SW 1271 (cell line): Measurements from ENCODE around the gene ATF6.
A peak's percentile ranks its signal among the peaks of the same experiment; 100 is the strongest.
"Not testable (repeated sequence)": the region's sequence is repeated elsewhere in the genome, so short reads cannot be mapped to it uniquely, and the experiment has no call there.

Experiments
- DNase-seq, 2 experiments: peaks; one replicate each; lab custom pipeline; 2025; lab: John Stamatoyannopoulos, UW

Gene ATF6, protein sequence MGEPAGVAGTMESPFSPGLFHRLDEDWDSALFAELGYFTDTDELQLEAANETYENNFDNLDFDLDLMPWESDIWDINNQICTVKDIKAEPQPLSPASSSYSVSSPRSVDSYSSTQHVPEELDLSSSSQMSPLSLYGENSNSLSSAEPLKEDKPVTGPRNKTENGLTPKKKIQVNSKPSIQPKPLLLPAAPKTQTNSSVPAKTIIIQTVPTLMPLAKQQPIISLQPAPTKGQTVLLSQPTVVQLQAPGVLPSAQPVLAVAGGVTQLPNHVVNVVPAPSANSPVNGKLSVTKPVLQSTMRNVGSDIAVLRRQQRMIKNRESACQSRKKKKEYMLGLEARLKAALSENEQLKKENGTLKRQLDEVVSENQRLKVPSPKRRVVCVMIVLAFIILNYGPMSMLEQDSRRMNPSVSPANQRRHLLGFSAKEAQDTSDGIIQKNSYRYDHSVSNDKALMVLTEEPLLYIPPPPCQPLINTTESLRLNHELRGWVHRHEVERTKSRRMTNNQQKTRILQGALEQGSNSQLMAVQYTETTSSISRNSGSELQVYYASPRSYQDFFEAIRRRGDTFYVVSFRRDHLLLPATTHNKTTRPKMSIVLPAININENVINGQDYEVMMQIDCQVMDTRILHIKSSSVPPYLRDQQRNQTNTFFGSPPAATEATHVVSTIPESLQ

GRCh38 chr1:161766102-161766981 is at the start of gene ATF6:
Gene ATF6, plus strand, starts transcription at chr1:161766320. Its CDS starts 41 bp downstream, at chr1:161766361.
- DNase-seq: peak; percentile 36 to 88

DNA sequence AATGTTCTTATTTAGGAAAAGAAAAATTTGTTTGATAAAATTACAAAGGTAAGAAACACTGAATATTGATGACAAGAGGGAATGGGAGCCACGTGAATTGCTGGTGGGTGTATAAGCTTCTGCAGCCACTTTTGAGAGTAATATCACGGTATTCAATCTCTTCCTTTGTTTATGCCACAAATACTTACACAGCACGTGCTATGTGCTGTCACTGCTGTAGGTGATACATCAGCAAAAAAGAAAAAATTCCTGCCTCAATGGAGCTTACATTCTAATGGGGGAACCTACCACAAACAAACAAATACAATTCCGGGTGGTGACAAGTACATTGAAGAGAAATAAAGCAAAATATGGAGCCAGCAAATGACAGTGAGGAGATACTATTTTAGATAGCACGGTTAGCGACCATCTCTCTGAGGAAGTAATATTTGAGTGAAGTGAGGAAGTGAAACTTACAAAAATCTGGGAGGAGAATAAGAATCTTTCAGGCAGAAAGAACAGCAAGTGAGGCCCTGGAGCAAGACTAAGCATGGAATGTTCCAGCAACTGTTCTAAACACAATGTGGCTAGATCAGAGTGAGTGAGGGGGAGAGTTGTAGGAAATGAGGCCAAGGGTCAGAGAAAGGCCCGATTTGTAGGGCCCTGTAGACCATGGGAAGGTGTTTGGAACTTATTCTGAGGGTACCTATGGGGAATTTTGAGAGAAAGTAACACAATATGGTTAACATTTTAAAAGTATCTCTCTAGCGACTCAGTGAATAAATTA is 47.4 kb upstream of the ATF6 start:
- no peak for DNase-seq

DNA sequence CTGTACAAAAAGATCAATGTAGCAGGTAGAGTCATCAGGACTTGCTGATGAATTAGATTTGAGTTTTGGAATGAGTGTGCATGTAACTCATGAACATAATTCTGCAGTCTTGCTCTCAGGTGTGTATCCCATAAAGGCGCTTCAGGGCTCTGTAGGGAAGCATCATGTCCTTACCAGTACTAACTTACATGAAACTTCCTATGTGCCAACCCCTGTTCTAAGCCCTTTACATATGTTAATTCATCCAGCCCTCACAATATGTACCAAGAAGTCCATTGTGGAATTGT is 46.9 kb upstream of the ATF6 start:
- DNase-seq: no peak

GRCh38 chr1:161720422-161720821 is 45.7 kb upstream of the ATF6 start:
- DNase-seq: no peak

DNA sequence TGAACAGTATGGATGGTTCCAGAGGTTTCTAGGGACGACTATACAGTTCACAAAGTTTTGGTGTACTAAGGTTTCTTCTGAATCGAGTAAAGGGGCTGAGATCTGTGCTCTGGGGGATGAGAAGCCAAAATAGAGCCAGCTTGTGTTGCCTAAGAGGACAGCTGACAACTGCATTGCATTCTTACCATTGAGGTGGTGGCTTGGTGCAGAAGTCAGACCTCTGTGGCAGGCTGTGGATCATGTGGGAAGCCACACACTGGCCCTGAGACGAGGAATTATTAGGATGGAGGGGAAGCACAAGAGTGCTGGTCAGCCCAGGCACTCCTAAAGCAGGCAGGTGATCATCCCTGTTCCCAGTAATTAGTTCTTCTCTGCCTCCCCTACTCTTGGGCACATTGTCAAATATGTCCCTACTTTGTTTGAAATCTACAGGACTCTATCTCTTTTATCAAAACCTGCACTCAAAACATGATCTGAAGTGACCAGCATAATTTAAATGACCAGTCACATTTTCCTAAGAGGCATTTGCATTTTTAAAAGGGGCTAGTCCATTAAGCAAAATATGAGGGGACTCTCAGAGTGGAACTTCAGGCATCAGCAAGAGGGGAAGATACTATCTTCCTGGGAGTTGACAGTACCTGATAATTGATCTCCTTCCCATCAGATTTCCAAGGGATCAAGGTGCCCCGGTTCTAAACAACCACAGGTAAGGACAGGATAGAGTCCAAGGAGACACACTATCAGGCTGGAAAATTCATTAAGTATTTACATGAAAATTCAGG is 45.0 kb upstream of the ATF6 start, which contains the start of gene FCRLB:
TSS of gene FCRLB (plus strand) at position 589 of the 782 bp plus-strand sequence. CDS start 1,129 bp downstream, outside the sequence.
- DNase-seq: no peak

- peak; percentile 9 to 13 for DNase-seq
Measured at GRCh38 chr1:161721738-161722343, 44.3 kb upstream of the ATF6 start.

DNA sequence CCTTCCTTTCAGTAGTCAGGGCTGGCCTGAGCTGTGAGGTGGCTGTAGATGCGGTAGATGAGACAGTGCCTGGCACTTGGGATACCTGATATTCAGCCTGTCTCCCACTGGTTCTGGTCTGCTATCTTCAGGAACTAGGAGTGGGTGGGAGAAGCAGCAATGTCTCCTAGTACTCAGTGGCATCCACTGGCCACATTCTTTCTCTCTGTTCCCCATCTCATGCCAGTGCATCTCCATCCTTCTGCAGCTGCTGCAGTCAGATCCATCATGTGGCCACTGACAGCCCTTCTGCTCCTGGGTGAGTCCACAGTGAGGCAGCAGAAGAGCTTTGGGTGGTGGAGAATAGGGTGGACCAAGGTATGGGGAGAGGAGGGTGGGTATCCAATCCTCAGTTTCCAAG is 43.7 kb upstream of the ATF6 start:
- no peak for DNase-seq

DNA sequence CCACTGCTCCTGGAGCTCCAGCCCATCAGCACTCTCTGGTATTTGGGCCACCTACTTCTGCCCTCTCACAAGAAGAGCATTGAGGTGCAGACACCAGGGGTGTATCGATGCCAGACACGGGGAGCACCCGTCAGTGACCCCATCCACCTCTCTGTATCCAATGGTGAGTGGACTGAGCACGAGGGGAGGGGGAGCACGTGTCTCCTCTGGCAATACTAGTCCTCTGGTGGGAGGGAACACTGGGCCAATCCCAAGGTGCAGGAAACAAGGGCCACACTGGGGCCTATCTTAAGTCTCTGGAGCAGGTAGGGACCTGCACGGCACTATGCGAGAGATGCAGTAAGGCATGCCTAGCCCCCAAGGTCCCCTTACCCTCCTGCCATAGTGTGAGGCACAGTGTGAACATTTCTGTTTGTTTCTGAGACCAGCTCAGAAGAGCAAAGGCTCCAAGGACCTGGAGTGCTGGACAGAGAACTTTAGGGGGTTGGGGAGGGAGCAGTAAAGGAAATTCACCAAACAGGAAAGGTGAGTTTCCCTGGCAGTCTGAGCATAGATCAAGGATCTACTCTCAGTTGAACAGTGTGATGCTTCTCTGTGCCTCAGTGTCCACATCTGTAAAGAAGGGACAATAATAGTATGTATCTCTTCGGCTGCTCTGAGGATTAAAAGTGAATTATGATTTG is 42.5 kb upstream of the ATF6 start:
- no peak for DNase-seq

DNA sequence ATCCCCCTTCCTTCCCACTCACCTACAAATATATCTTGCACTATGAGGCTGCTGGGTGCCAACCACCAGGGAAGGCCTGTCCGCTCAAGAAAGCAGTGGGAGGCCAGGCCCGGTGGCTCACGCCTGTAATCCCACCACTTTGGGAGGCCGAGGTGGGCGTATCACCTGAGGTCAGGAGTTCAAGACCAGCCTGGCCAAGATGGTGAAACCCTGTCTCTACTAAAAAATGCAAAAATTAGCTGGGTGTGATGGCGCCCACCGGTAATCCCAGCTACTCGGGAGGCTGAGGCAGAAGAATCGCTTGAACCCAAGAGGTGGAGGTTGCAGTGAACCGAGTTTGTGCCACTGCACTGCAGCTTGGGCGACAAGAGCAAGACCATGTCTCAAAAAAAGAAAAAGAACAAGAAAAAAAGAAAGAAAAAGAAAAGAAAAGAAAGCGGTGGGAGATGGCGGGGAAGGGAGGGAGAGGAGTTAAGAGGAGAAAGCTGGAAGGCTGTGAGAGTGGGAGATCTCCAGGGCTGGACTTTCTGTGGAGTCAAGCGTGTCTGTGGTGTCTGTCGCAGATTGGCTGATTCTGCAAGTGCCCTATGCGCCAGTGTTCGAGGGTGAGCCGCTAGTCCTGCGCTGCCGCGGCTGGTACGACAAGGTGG is 40.7 kb upstream of the ATF6 start:
- not testable (repeated sequence) for DNase-seq

GRCh38 chr1:161725908-161726472 is 40.1 kb upstream of the ATF6 start:
- DNase-seq: peak; percentile 17 to 36

DNA sequence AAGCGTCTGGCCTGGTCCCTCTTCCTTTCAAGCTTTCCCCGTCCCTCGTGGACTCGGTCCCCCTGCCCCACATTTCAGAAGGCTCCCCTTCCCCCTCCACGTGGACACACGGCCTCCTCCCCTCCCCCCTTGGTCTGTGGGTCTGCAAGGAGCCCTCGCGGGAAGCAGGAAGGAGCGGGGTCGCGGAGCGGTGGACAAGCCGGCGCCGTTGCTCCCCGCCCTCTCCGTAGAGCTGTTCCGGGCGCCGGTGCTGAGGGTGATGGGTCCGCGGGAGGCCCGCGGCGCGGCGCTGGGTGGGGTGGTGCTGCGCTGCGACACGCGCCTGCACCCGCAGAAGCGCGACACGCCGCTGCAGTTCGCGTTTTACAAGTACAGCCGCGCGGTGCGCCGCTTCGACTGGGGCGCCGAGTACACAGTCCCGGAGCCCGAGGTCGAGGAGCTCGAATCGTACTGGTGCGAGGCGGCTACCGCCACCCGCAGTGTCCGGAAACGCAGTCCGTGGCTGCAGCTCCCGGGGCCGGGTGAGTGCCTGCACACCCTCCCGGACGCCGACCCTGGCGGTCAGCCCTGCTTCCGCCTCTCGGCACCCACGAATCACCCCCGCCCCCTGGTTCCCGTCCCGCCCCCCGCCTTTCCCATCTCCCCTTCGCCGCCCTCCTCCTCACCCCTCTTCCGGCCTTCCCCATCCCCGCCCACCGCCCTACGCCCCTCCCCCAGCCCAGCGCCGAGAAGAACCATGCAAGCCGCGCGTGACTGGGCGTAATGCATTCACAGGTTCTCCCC is 39.5 kb upstream of the ATF6 start:
- peak in 1 of 2 experiments; percentile 56 for DNase-seq

DNA sequence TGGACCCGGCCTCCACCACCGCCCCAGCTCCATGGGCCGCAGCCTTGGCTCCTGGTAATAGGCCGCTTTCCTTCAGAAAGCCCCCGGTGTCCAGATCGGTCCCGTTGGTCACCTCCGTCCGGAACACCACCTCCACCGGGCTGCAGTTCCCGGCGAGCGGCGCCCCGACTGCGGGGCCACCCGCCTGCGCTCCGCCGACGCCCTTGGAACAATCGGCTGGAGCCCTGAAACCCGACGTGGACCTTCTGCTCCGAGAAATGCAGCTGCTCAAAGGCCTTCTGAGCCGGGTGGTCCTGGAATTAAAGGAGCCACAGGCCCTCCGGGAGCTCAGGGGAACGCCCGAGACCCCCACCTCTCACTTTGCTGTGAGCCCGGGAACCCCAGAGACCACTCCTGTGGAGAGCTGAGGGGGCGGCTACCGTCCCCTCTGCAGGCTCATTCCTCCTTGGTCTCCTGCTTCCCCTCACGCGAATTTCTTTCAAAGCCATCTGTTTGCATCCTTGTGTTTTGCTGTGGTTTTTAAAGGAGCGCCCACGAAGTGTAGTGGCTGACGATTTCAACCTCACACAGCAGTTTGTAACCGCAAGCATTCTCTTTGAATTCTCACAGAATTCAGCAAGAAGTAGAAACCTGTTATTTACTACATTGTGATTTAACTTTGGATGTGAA is 38.7 kb upstream of the ATF6 start:
- no peak for DNase-seq

GRCh38 chr1:161728376-161729226 is 37.5 kb upstream of the ATF6 start:
- no peak for DNase-seq

DNA sequence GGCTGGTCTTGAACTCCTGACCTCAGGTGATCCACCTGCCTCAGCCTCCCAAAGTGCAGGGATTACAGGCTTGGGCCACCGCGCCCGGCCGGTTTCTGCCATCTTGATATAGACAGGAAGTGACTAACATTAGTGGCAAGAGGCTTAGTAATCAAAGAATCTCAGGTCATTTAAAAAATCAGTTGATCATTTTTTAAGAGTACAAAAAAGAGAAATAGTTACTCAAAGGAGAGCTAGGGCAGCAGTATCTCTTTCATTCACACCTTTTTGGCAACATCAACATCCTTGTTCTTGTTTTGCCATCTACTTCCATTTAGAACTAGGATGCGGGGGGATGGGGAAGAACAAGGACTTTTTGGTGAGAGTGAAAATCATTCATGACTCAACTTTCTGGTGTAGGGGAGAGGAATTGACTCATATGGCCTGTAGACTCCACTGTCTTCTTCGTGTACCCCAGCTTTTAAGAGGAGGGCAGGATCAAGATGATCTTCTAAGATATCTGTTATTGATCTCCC is 36.0 kb upstream of the ATF6 start:
- DNase-seq: peak; percentile 2 to 8

DNA sequence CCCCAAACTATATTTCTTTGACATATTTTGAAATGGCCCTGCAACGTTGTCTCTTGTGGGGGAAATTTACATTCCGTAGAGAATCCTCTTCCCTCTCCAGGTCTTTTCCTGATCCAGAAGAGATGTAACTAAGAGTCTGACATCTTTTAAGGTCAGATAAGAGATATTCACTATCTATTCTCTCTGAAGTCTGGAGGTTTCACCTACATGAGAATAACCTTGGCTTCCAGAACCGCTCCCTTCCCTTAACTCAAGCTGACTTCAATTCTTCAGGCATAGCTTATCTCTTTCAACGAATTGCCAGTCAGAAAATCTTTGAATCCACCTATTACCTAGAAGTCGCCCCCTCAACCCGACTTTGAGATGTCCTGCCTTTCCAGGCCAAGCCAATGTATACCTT is 34.9 kb upstream of the ATF6 start:
- DNase-seq: no peak

- no peak for DNase-seq
Measured at GRCh38 chr1:161731981-161732718, 34.0 kb upstream of the ATF6 start.
